DMS79 (cell line): ENCODE measurements around the gene ETV6.

Experiments used
- DNase-seq: peaks from one replicate; lab custom pipeline; 2025; lab: John Stamatoyannopoulos, UW

ETV6 gene

GRCh38 chr12:11804130-11804529 is 154.7 kb downstream of the ETV6 start:
- no peak for DNase-seq

DNA sequence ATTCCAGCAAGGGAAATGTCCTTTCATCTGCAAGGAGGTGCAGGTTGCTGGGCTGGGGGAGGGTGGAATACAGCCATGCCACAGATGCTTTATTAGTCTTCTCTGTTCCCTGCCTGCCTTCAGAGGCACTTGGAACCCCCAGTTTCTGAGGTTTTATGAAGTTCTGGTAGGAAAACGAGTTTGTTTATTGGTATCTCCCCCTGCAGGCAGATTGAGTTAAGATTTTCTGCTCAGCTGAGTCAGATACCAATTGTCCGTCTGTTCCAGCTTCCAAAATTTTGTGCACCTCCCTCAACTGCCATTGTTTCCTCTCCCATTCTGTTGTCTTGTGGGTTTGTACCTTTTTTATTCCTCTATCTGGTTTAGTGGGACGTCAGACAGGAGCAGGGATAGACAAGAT is 155.6 kb downstream of the ETV6 start:
- DNase-seq: no peak

- no peak for DNase-seq
Measured at GRCh38 chr12:11805680-11806079, 156.2 kb downstream of the ETV6 start.

- peak; percentile 51 for DNase-seq
Measured at GRCh38 chr12:11807458-11807857, 158.0 kb downstream of the ETV6 start.

DNA sequence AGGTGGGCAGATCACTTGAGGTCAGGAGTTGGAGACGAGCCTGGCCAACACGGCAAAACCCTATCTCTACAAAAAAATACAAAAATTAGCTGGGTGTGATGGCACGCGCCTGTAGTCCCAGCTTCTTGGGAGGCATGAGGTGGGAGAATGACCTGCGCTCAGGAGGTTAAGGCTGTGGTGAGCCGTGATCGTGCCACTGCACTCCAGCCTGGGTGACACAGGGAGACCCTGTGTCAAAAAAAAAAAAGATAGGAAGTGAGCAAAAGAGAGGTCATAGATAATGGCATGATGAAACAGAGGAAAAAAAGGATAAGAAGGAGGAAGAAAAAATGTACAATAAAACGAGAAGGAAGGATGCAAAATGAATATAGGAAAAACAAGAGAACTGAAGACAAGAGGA is 159.5 kb downstream of the ETV6 start:
- no peak for DNase-seq

- no peak for DNase-seq
Measured at GRCh38 chr12:11810206-11810545, 160.7 kb downstream of the ETV6 start.

GRCh38 chr12:11811008-11811407 is 161.5 kb downstream of the ETV6 start:
- no peak for DNase-seq

GRCh38 chr12:11812241-11812585 is 162.7 kb downstream of the ETV6 start:
- no peak for DNase-seq

DNA sequence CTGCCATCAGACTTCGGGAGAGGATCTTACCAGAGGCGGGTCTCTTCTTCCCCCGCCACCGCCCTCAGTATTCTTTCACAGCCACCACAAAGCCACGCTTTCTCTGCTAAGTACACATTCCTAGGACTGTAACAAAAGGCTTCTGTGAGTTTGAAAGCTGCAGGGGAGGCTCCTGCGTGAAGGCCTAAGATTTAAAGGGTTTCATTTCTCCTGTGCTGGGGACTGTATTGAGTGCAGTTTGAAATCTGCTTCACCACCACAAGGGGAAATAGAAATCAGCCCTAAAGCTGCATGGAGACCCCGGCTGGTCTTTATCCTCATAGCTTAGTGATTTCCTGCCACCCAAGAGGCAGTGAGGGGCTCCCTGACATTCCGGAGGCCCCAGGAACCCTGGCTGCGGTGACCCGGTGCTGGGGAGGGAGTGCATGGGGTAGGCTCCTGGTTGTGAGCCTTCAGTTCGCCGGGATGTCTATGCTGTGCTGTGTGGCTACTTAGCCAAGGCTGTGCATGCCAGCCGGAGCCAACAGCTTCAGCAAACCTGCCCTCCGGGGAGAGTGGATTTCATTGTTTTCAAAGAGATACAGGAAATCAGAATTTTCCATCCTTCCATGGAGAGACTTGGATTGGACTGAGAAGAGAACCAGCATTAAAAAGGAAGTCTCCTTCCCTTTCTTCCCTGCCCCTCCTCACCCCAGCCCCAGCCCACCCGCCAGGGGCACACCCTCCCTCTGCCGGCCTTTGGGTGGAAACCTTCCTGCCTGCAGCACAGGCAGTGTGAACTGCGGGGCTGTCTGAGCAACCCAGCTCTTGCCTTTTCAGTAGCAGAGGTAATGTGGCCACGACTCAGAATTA is 163.3 kb downstream of the ETV6 start:
- DNase-seq: no peak

GRCh38 chr12:11813438-11813813 is 164.0 kb downstream of the ETV6 start:
- DNase-seq: no peak

DNA sequence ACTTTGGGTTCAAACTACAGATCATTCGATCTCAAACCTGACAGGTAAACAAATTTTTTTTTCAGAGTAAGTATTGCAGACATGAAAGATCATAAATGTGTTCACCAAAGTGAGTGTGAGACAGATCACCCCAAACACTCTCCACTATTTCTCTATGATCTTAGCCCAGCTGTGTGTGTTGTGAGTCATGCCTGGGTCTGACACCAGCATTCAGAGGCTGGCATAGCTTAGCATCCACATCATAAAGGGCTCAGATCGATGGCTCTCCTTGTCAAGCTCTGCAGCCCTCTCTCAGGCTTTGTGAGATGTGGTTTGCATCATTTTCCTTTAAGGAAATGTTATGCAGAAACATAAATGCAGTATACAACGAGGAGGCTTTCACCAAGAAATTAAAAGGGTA is 164.9 kb downstream of the ETV6 start:
- DNase-seq: no peak

- no peak for DNase-seq
Measured at GRCh38 chr12:11815397-11815796, 165.9 kb downstream of the ETV6 start.

- DNase-seq: no peak
Measured at GRCh38 chr12:11819643-11820042, 170.2 kb downstream of the ETV6 start.

DNA sequence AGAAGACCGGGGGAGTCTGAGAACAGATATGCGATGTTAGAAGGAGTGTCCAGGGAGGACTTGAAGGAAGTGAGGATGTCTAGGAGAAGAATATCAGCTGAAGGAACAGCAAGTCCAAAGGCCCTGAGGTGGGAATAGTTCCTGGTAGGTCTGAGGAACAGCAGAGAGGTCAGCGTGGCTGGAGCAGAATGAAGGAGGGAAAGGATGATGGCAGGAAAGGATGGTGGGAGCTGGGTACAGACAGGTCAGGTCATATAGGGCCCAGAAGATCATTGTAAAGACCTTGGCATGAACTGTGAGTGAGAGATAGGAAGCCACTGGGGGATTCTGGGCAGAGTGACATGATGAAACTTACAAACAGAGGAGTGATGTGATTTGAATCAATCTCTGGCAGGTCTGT is 171.0 kb downstream of the ETV6 start:
- DNase-seq: no peak

DNA sequence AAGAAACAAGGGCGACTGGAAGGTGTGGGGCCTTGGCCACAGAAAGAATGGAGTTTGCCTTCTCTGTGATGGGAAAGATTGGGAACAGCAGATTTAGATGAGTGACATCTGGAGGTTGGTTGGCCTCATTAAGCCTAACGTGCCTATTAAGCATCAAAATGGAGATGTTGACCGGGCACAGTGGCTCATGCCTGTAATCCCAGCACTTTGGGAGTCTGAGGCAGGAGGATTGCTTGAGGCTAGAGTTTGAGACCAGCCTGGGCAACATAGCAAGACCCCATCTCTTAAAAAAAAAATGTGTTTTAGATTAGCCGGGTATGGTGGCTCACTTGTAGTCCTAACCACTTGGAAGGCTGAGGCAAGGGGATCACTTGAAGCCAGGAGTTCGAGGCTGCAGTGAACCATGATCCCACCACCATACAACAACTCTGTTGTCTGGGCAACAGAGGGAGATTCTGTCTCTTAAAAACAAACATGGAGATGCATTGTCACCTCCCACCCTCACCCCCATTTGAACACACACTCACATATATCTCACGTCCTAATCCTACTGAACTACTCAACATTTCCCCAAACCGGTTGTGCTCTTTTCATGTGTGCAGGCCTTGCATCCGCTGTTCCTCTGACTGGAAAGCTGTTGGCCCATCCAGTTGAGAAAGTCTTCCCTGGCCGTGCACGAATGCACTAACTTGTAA is 172.1 kb downstream of the ETV6 start:
- DNase-seq: no peak

GRCh38 chr12:11822081-11822834 is 172.8 kb downstream of the ETV6 start:
- no peak for DNase-seq

DNA sequence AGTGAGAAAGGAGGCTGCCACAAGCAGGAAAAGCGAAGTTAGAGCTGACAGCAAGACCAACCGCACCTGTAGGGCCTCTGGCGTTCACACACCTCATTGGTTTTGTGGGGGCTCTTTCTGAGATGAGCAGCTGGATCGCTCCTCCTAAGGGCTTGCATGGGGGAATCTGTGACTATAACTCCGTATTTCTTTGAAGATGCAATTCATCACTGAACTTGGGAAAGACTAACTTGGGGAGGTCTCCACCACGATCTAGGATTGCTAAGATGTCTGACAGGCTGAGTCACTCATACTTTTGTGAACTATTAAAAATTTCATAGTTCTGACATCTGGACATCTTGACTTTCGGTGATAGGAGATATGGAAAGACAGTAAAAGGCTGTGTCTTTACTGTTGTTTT is 173.6 kb downstream of the ETV6 start:
- no peak for DNase-seq

- no peak for DNase-seq
Measured at GRCh38 chr12:11823593-11823992, 174.1 kb downstream of the ETV6 start.

DNA sequence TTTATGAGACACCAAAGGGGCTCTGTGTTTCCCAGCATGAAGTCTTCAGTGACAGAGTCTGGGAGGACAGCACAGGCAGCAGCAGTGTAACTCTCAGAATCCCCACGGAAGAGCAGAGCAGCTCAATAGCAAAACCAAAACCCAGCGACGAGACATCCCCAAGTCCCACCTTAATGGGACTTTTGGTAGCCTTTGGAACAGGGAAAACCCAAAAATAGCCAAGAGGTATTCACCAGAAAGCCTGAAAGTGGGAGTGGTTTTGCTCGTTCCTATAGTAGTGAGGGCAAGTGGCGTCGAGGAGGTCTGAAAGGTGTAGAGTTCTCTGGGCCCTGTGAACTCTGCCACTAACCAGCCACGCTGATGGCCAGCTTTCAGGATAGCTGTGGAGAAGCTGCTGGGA is 174.6 kb downstream of the ETV6 start:
- DNase-seq: no peak

DNA sequence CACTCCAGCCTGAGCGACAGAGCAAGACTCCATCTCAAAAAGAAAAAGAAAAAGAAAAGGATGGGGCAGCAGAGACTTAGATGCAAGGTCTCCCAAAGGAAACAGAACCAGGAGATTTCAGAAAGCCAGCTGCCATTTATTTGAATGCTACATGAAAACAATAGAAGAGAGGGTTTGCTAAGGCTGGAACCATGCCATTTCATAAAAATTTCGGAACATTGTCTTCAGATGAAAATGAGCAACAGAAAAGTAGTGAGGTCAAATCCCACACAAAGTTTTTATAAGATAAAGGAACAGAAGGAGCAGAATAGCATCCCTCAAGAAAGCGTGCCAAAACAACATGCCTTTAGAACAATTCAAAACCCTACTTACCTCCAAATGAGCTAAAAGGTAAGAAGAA is 175.3 kb downstream of the ETV6 start:
- DNase-seq: no peak

GRCh38 chr12:11825278-11825677 is 175.8 kb downstream of the ETV6 start:
- no peak for DNase-seq

DNA sequence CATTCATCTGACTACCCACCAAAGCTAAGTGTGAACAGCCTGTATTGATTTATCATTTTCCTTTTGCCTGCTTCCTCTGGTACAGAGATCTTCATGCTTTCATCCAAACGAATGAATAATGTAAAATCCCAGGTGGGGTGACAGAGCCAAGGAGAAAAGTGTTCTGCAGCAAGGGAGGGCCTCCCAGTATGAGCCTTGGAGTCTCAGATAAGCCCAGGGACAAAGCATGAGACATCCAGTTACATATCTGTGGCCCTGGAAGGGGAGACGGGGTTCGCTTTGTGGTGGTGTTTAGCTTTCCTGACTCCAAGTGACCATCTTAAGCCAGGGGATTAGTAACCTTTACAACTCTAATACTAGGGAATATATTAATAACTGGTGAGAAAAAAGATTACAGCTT is 177.1 kb downstream of the ETV6 start:
- DNase-seq: no peak
